ENCODE data around the gene FGGY.
A peak's percentile ranks its signal among the peaks of the same experiment; 100 is the strongest.

FGGY gene

GRCh38 chr1:59556398-59556797 lies 259.5 kb downstream of the FGGY start:
- ChIA-PET CTCF (no interaction called here), POLR2A (no interaction called here)
- Histone ChIP-seq H3K27ac (ENCODE audit: extremely low read depth, low read depth, low read length) (no peak overlapping the region), H3K4me1 (ENCODE audit: control insufficient read depth, insufficient read depth, low read length) (peaks cover 3% of the 10 kb centered on the region; the same call in 1 of the 2 replicates), H3K4me3 (ENCODE audit: low read depth, low read length) (no peak overlapping the region), H3K36me3 (ENCODE audit: control insufficient read depth in 2 of 2, insufficient read depth in 1 of 2, low read length in 2 of 2) (no peaks in the 10 kb centered on the region), H3K9me3 (ENCODE audit: control insufficient read depth, insufficient read depth, low read depth, low read length) (no peaks in the 10 kb centered on the region)
- TF ChIP-seq KLF10 (tag by site-specific recombination; IDR thresholded peaks at IDR 0.05) (no peak), ZNF792 (tag by site-specific recombination; IDR thresholded peaks at IDR 0.05) (no peak), ZFHX2 (tag by site-specific recombination; conservative IDR thresholded peaks at IDR 0.05) (no peak), ZNF214 (tag by site-specific recombination; IDR thresholded peaks at IDR 0.05; ENCODE audit: borderline replicate concordance) (no peak), ZBTB11 (tag by site-specific recombination; conservative IDR thresholded peaks at IDR 0.05; ENCODE audit: low read depth) (no peak), TRIM28 (IDR thresholded peaks at IDR 0.05; ENCODE audit: borderline replicate concordance, low read length) (no peak), EGR2 (tag by site-specific recombination; IDR thresholded peaks at IDR 0.05; ENCODE audit: low read depth) (no peak), BCL11B (tag by site-specific recombination; IDR thresholded peaks at IDR 0.05; ENCODE audit: low read depth) (no peak), ZNF239 (tag by site-specific recombination; IDR thresholded peaks at IDR 0.05) (no peak), ZNF785 (tag by site-specific recombination; IDR thresholded peaks at IDR 0.05) (no peak), TCF7L2 (IDR thresholded peaks at IDR 0.05; ENCODE audit: borderline replicate concordance, low read depth, low read length) (no peak), ZNF133 (tag by site-specific recombination; IDR thresholded peaks at IDR 0.05) (no peak), ZNF701 (tag by site-specific recombination; IDR thresholded peaks at IDR 0.05) (no peak)
- TF ChIP-seq, protein P1, sequence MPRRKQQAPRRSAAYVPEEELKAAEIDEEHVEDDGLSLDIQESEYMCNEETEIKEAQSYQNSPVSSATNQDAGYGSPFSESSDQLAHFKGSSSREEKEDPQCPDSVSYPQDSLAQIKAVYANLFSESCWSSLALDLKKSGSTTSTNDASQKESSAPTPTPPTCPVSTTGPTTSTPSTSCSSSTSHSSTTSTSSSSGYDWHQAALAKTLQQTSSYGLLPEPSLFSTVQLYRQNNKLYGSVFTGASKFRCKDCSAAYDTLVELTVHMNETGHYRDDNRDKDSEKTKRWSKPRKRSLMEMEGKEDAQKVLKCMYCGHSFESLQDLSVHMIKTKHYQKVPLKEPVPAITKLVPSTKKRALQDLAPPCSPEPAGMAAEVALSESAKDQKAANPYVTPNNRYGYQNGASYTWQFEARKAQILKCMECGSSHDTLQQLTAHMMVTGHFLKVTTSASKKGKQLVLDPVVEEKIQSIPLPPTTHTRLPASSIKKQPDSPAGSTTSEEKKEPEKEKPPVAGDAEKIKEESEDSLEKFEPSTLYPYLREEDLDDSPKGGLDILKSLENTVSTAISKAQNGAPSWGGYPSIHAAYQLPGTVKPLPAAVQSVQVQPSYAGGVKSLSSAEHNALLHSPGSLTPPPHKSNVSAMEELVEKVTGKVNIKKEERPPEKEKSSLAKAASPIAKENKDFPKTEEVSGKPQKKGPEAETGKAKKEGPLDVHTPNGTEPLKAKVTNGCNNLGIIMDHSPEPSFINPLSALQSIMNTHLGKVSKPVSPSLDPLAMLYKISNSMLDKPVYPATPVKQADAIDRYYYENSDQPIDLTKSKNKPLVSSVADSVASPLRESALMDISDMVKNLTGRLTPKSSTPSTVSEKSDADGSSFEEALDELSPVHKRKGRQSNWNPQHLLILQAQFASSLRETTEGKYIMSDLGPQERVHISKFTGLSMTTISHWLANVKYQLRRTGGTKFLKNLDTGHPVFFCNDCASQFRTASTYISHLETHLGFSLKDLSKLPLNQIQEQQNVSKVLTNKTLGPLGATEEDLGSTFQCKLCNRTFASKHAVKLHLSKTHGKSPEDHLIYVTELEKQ (tag by site-specific recombination; IDR thresholded peaks at IDR 0.05; ENCODE audit: borderline replicate concordance), result no peak

GRCh38 chr1:59556802-59557548 lies 260.1 kb downstream of the FGGY start:
- ChIA-PET POLR2A (no interaction called here), CTCF (no interaction called here)
- no peaks in the 10 kb centered on the region for H3K36me3 ChIP-seq (ENCODE audit: control insufficient read depth in 2 of 2, insufficient read depth in 1 of 2, low read length in 2 of 2)
- H3K9me3 ChIP-seq (ENCODE audit: control insufficient read depth, insufficient read depth, low read depth, low read length), result no peaks in the 10 kb centered on the region
- H3K4me1 ChIP-seq (ENCODE audit: control insufficient read depth, insufficient read depth, low read length), result peaks cover 3% of the 10 kb centered on the region; the same call in 1 of the 2 replicates
- H3K4me3 ChIP-seq (ENCODE audit: low read depth, low read length), result no peak overlapping the region
- H3K27ac ChIP-seq (ENCODE audit: extremely low read depth, low read depth, low read length), result no peak overlapping the region
- TF ChIP-seq TCF7L2 (IDR thresholded peaks at IDR 0.05; ENCODE audit: borderline replicate concordance, low read depth, low read length) (peak; percentile 44; the same call in 1 of the 2 replicates), PRDM1 (tag by site-specific recombination; IDR thresholded peaks at IDR 0.05) (no peak)

GRCh38 chr1:59557549-59557885 lies 260.6 kb downstream of the FGGY start:
- ChIA-PET POLR2A (no interaction called here), CTCF (no interaction called here)
- H3K36me3 ChIP-seq (ENCODE audit: control insufficient read depth in 2 of 2, insufficient read depth in 1 of 2, low read length in 2 of 2), result no peaks in the 10 kb centered on the region
- H3K4me3 ChIP-seq (ENCODE audit: low read depth, low read length), result no peak overlapping the region
- H3K9me3 ChIP-seq (ENCODE audit: control insufficient read depth, insufficient read depth, low read depth, low read length), result no peaks in the 10 kb centered on the region
- H3K4me1 ChIP-seq (ENCODE audit: control insufficient read depth, insufficient read depth, low read length), result peaks cover 3% of the 10 kb centered on the region; the same call in 1 of the 2 replicates
- no peak overlapping the region for H3K27ac ChIP-seq (ENCODE audit: extremely low read depth, low read depth, low read length)
- TF ChIP-seq ZNF677 (tag by site-specific recombination; IDR thresholded peaks at IDR 0.05), result no peak

All from HEK293 (cell line).